Measurements from ENCODE around the gene F7.

The F7 gene

GRCh38 chr13:113058988-113059850, 46.4 kb upstream of the F7 start:
- TF ChIP-seq ZBTB20 (tag by site-specific recombination; IDR thresholded peaks at IDR 0.05) (no peak), ZNF626 (tag by site-specific recombination; IDR thresholded peaks at IDR 0.05) (no peak), MEIS1 (CRISPR knock-in tag; IDR thresholded peaks at IDR 0.05; ENCODE audit: borderline replicate concordance) (no peak), ZNF521 (tag by site-specific recombination; IDR thresholded peaks at IDR 0.05) (no peak), ZNF18 (tag by site-specific recombination; IDR thresholded peaks at IDR 0.05) (no peak), BCL11B (tag by site-specific recombination; IDR thresholded peaks at IDR 0.05; ENCODE audit: low read depth) (no peak), ZNF324 (tag by site-specific recombination; IDR thresholded peaks at IDR 0.05) (no peak), ZNF248 (tag by site-specific recombination; IDR thresholded peaks at IDR 0.05) (no peak), ZNF707 (tag by site-specific recombination; IDR thresholded peaks at IDR 0.05) (no peak), ZNF514 (tag by site-specific recombination; IDR thresholded peaks at IDR 0.05) (no peak), HOXA7 (CRISPR knock-in tag; IDR thresholded peaks at IDR 0.05; ENCODE audit: borderline replicate concordance) (no peak), ZNF561 (tag by site-specific recombination; IDR thresholded peaks at IDR 0.05; ENCODE audit: borderline replicate concordance) (no peak), ZNF549 (tag by site-specific recombination; IDR thresholded peaks at IDR 0.05) (no peak), MYNN (tag by site-specific recombination; IDR thresholded peaks at IDR 0.05; ENCODE audit: borderline replicate concordance) (no peak), FEZF1 (tag by site-specific recombination; IDR thresholded peaks at IDR 0.05) (no peak), ZNF704 (tag by site-specific recombination; IDR thresholded peaks at IDR 0.05) (no peak), ZNF544 (tag by site-specific recombination; IDR thresholded peaks at IDR 0.05) (no peak), ZNF26 (tag by site-specific recombination; IDR thresholded peaks at IDR 0.05) (no peak), ZSCAN18 (tag by site-specific recombination; IDR thresholded peaks at IDR 0.05) (no peak), YY1 (tag by site-specific recombination; IDR thresholded peaks at IDR 0.05) (no peak)
- Histone ChIP-seq H3K4me3 (ENCODE audit: low read depth, low read length) (no peak overlapping the region), H3K27ac (ENCODE audit: extremely low read depth, low read depth, low read length) (no peak overlapping the region), H3K4me1 (ENCODE audit: control insufficient read depth, insufficient read depth, low read length) (0 out of 2 replicates have a peak, but pooled peaks cover 5% of the 10 kb centered on the region), H3K36me3 (ENCODE audit: control insufficient read depth in 2 of 2, insufficient read depth in 1 of 2, low read length in 2 of 2) (no peaks in the 10 kb centered on the region), H3K9me3 (ENCODE audit: control insufficient read depth, insufficient read depth, low read depth, low read length) (no peaks in the 10 kb centered on the region)
- ChIA-PET CTCF (no interaction called here), POLR2A (no interaction called here)

GRCh38 chr13:113059891-113060290, 45.7 kb upstream of the F7 start:
- Histone ChIP-seq H3K4me3 (ENCODE audit: low read depth, low read length) (no peak overlapping the region), H3K36me3 (ENCODE audit: control insufficient read depth in 2 of 2, insufficient read depth in 1 of 2, low read length in 2 of 2) (no peaks in the 10 kb centered on the region), H3K27ac (ENCODE audit: extremely low read depth, low read depth, low read length) (no peak overlapping the region), H3K4me1 (ENCODE audit: control insufficient read depth, insufficient read depth, low read length) (0 out of 2 replicates have a peak, but pooled peaks cover 4% of the 10 kb centered on the region), H3K9me3 (ENCODE audit: control insufficient read depth, insufficient read depth, low read depth, low read length) (no peaks in the 10 kb centered on the region)
- ChIA-PET CTCF (no interaction called here), POLR2A (no interaction called here)
- TF ChIP-seq ZNF580 (tag by site-specific recombination; IDR thresholded peaks at IDR 0.05) (no peak), ZFHX2 (tag by site-specific recombination; conservative IDR thresholded peaks at IDR 0.05) (no peak), ZNF629 (tag by site-specific recombination; IDR thresholded peaks at IDR 0.05) (no peak), ZNF184 (tag by site-specific recombination; IDR thresholded peaks at IDR 0.05) (no peak), ZNF362 (tag by site-specific recombination; IDR thresholded peaks at IDR 0.05) (no peak)

Measured in HEK293 (cell line).